ENCODE data around the gene ADGRG3.

ADGRG3 gene

DNA sequence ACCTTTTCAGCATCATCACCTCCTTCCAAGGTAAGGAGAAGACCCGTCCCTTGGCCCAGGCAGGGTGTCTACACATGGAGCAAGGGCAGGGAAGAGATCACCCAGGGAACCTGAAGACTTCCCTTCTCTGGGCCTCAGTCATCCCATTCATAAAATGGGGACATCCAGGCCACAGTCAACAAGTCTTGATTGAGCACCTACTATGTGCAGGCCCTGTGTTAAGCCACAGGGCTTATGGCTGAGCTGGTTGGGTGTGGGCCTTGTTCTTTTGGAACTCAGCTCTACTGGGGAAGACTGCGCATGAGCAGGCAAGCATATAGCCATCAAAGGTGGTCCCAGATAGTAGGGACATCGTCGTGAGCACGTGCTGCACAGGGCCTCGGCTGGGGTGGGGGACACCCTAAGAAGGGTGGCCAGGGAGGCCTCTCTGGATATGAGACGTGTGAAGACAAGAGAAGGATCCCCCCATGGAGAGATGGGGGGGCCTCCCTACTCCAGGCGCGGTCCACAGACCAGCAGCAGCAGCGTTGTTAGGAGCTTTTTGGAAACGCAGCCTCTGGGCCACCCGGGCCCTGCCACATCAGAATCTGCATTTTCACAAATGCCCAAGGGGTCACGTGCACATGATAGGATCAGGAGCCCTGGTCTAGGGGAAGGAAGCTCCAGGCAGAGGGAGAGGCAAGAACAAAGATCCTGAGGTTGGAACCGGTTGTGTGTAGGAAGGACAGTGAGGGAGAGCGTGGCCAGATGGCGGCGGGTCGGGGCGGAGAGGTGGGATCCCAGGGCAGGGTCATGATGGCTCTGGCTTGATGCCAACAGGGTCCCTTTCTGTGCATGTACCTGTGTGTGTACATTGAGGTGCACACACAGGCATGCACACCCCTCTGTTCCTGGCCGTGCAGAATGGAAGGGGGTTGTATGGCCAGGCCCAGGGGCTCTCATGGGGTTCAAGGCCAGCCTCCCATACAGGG, 5.9 kb upstream of the ADGRG3 start:
- H3K4me3 ChIP-seq (ENCODE audit: low read depth, low read length), result no peak overlapping the region
- TF ChIP-seq, protein P1, sequence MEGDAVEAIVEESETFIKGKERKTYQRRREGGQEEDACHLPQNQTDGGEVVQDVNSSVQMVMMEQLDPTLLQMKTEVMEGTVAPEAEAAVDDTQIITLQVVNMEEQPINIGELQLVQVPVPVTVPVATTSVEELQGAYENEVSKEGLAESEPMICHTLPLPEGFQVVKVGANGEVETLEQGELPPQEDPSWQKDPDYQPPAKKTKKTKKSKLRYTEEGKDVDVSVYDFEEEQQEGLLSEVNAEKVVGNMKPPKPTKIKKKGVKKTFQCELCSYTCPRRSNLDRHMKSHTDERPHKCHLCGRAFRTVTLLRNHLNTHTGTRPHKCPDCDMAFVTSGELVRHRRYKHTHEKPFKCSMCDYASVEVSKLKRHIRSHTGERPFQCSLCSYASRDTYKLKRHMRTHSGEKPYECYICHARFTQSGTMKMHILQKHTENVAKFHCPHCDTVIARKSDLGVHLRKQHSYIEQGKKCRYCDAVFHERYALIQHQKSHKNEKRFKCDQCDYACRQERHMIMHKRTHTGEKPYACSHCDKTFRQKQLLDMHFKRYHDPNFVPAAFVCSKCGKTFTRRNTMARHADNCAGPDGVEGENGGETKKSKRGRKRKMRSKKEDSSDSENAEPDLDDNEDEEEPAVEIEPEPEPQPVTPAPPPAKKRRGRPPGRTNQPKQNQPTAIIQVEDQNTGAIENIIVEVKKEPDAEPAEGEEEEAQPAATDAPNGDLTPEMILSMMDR (IDR thresholded peaks at IDR 0.05; ENCODE audit: low read depth, low read length), result no peak

- TF ChIP-seq, protein P1 (IDR thresholded peaks at IDR 0.05; ENCODE audit: low read depth, low read length), result no peak
- no peak overlapping the region for H3K4me3 ChIP-seq (ENCODE audit: low read depth, low read length)
These were observed 4.7 kb upstream of the ADGRG3 start for GRCh38 chr16:57663436-57663835.

- no peak overlapping the region for H3K4me3 ChIP-seq (ENCODE audit: low read depth, low read length)
- TF ChIP-seq, protein P1 (IDR thresholded peaks at IDR 0.05; ENCODE audit: low read depth, low read length), result no peak
These were observed 4.0 kb upstream of the ADGRG3 start for GRCh38 chr16:57663917-57664661.

GRCh38 chr16:57664662-57665025, 3.5 kb upstream of the ADGRG3 start:
- TF ChIP-seq, protein P1 (IDR thresholded peaks at IDR 0.05; ENCODE audit: low read depth, low read length), result no peak
- H3K4me3 ChIP-seq (ENCODE audit: low read depth, low read length), result no peak overlapping the region

DNA sequence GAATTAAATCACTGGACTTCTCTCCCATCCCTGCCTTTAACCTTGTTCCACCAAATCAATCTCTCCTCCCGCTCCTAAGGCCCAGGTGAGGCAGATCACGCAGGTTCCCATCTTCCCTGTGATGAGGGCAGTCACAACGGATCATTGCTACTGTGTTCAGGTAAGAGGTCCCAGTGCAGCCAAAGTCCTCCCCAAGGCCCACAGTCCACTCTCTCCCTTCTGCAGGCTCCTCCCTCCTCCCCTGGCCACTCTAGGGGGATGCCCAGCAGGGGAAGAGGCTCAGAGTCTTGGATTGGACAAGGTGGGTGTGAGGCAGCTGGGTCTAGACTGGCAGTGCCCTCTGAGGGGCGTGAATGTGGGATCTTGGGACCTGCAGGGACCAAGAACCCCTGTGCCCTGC, 2.6 kb upstream of the ADGRG3 start:
- TF ChIP-seq, protein P1 (IDR thresholded peaks at IDR 0.05; ENCODE audit: low read depth, low read length), result no peak
- H3K4me3 ChIP-seq (ENCODE audit: low read depth, low read length), result no peak overlapping the region

DNA sequence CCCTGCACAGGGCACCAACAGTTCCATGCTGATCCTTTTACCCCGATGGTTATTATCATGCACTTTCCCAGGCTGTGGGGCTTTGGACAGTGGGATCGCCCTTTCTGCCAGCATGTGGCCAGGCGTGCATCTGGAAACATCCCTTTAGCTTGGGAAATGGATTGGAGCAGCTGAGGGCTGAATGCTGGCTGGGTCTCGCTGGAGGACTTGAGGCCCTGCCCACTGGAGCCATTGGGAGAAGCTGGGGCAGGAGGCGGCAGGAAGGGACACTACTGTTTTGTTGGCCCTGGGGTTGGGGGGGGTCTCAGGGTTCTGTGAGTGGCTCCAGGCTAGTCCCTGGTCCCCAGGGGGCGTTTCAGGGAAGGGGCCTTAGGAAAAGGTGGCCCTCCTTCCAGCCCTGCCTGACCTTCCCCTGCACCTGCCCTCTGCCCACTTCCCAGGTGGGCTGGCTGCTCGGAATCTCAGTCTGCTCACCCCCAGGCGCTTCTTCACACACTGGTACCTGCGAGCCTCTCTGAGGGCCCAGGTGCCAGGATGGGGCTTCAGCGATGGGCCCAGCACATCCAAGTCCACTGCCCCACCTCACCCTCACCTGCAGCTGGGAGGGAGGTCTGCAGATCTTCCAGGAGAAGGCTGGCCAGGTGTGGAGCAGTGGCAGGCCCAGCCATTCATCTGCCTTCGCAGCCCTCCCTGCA, 1.6 kb upstream of the ADGRG3 start:
- TF ChIP-seq, protein P1 (IDR thresholded peaks at IDR 0.05; ENCODE audit: low read depth, low read length), result no peak
- H3K4me3 ChIP-seq (ENCODE audit: low read depth, low read length), result no peak overlapping the region
